SK-N-SH (cell line): ENCODE measurements around the gene NEMP2. TPM values are rescaled to one million over a fixed set of nuclear protein-coding genes. Genes with fewer than 3 reads are reported as not detected.

Source experiments
- CTCF ChIA-PET: fragments of 300-600, 350-600 bp; formaldehyde crosslinking; extraction: SDS; loops from one replicate; lab custom pipeline; 2021; lab: Yijun Ruan, JAX
- POLR2A ChIA-PET: fragments of 350-600 bp; sonication (Branson Sonifier 250); formaldehyde crosslinking; extraction: SDS; loops from one replicate; lab custom pipeline; 2020; ENCODE audit warnings: antibody characterized with exemption, inconsistent platforms; lab: Yijun Ruan, JAX
- DNase-seq: peaks from one replicate; pipeline ENCODE4 v3.0.0; 2012
- H2AFZ ChIP-seq: fragments of 200-600 bp; sonication (generic); 2 replicates; pipeline ENCODE4 v1.8.1; 2016; ENCODE audit warnings: antibody characterized with exemption, mild to moderate bottlenecking, low read depth
- H3F3A ChIP-seq: fragments of 200-600 bp; sonication (generic); replicated peaks from 2 replicates; pipeline ENCODE3; 2016; ENCODE audit warnings: antibody characterized with exemption, mild to moderate bottlenecking; ENCODE audit not compliant: insufficient read depth
- H3K27ac ChIP-seq, 2 experiments: fragments of 200-500 bp in 1 of 2; fragments of 200-600 bp in 1 of 2; sonication (Bioruptor generic) in 1 of 2; sonication (generic), shearing (Covaris generic) in 1 of 2; 2 replicates each; pipeline versions ENCODE4 v1.5.1 to v1.6.1; 2014 to 2016; ENCODE audit warnings: low read depth in 2 of 2, inconsistent platforms in 1 of 2, low read length in 1 of 2, mild to moderate bottlenecking in 1 of 2, mixed read lengths in 1 of 2
- H3K27me3 ChIP-seq: fragments of 200-600 bp; sonication (generic), shearing (Covaris generic); 2 replicates; pipeline ENCODE4 v1.6.1; 2016; ENCODE audit warnings: mixed run types; ENCODE audit not compliant: insufficient read depth
- H3K36me3 ChIP-seq, 2 experiments: fragments of 200-500 bp in 1 of 2; fragments of 200-600 bp in 1 of 2; sonication (Bioruptor generic) in 1 of 2; sonication (generic) in 1 of 2; replicated peaks in 1 of 2; 2 replicates each; pipeline versions ENCODE3 to v1.5.1; 2014 to 2016; ENCODE audit warnings: low read length in 1 of 2, mild to moderate bottlenecking in 1 of 2; ENCODE audit not compliant: insufficient read depth in 2 of 2, control insufficient read depth in 1 of 2
- H3K4me1 ChIP-seq, 2 experiments: fragments of 200-500 bp in 1 of 2; fragments of 200-600 bp in 1 of 2; sonication (Bioruptor generic) in 1 of 2; sonication (generic), shearing (Covaris generic) in 1 of 2; 2 replicates each; pipeline versions ENCODE4 v1.5.1 to v1.6.1; 2014 to 2016; ENCODE audit warnings: low read depth in 1 of 2, low read length in 1 of 2, mixed run types in 1 of 2; ENCODE audit not compliant: insufficient read depth in 2 of 2, control insufficient read depth in 1 of 2
- H3K4me2 ChIP-seq: fragments of 200-600 bp; sonication (generic), shearing (Covaris generic); 2 replicates; pipeline ENCODE4 v1.6.1; 2017; ENCODE audit warnings: mixed run types
- H3K4me3 ChIP-seq, 2 experiments: fragments of 200-500 bp in 1 of 2; fragments of 200-600 bp in 1 of 2; sonication (Bioruptor generic) in 1 of 2; sonication (generic), shearing (Covaris generic) in 1 of 2; 2 replicates each; pipeline versions ENCODE4 v1.5.1 to v1.8.1; 2014 to 2016; ENCODE audit warnings: low read depth in 2 of 2, inconsistent platforms in 1 of 2, low read length in 1 of 2, mild to moderate bottlenecking in 1 of 2, mixed read lengths in 1 of 2, moderate library complexity in 1 of 2
- H3K79me2 ChIP-seq: fragments of 200-600 bp; sonication (generic); 2 replicates; pipeline ENCODE4 v1.8.1; 2017; ENCODE audit warnings: mild to moderate bottlenecking; ENCODE audit not compliant: insufficient read depth
- H3K9ac ChIP-seq: fragments of 200-600 bp; sonication (generic); 2 replicates; pipeline ENCODE4 v1.6.1; 2017; ENCODE audit warnings: mixed run types
- H3K9me2 ChIP-seq: fragments of 200-600 bp; sonication (generic); 2 replicates; pipeline ENCODE4 v1.6.1; 2017; ENCODE audit warnings: mixed run types
- H3K9me3 ChIP-seq: fragments of 200-600 bp; sonication (generic); 2 replicates; pipeline ENCODE4 v1.6.1; 2017; ENCODE audit warnings: mixed run types, mild to moderate bottlenecking, moderate library complexity
- H4K20me1 ChIP-seq: fragments of 200-600 bp; sonication (generic); 2 replicates; pipeline ENCODE4 v1.6.1; 2017; ENCODE audit warnings: mild to moderate bottlenecking, mixed run types; ENCODE audit not compliant: insufficient read depth
- FOSL2 ChIP-seq: IDR thresholded peaks from 2 replicates; pipeline ENCODE4 v1.4.0; 2012; ENCODE audit warnings: low read depth, mild to moderate bottlenecking, moderate library complexity, borderline replicate concordance
- FOXJ3 ChIP-seq: sonication (generic); formaldehyde crosslinking; IDR thresholded peaks from 2 replicates; pipeline ENCODE4 v1.5.1; 2020; ENCODE audit warnings: mild to moderate bottlenecking, missing genetic modification reagents
- FOXM1 ChIP-seq: IDR thresholded peaks from 2 replicates; pipeline ENCODE4 v1.4.0; 2012; ENCODE audit warnings: low read depth, mild to moderate bottlenecking
- GABPA ChIP-seq: IDR thresholded peaks from 2 replicates; pipeline ENCODE4 v1.4.0; 2012; ENCODE audit warnings: low read depth, mild to moderate bottlenecking
- GATA2 ChIP-seq: sonication (generic); formaldehyde crosslinking; IDR thresholded peaks from 2 replicates; pipeline ENCODE4 v1.5.0; 2020; ENCODE audit warnings: mild to moderate bottlenecking, missing genetic modification reagents
- IRF3 ChIP-seq: fragments of 150-350 bp; IDR thresholded peaks from 2 replicates; pipeline ENCODE4 v1.6.1; 2016; ENCODE audit warnings: mild to moderate bottlenecking, low read depth, low read length
- MEF2A ChIP-seq: IDR thresholded peaks from 2 replicates; pipeline ENCODE4 v1.4.0; 2012; ENCODE audit warnings: low read depth, borderline replicate concordance
- MXI1 ChIP-seq: IDR thresholded peaks from 2 replicates; pipeline ENCODE4 v1.6.1; 2012; ENCODE audit warnings: mild to moderate bottlenecking, low read depth, low read length, improper control_type of control experiment
- NFIC ChIP-seq: IDR thresholded peaks from 2 replicates; pipeline ENCODE4 v1.4.0; 2012; ENCODE audit warnings: borderline replicate concordance
- NRF1 ChIP-seq: IDR thresholded peaks from 2 replicates; pipeline ENCODE4 v1.6.1; 2012; ENCODE audit warnings: low read depth, mild to moderate bottlenecking, low read length
- POLR2AphosphoS5 ChIP-seq: IDR thresholded peaks from 2 replicates; pipeline ENCODE4 v1.6.1; 2012; ENCODE audit warnings: low read depth, low read length
- RCOR1 ChIP-seq: fragments of 150-350 bp; IDR thresholded peaks from 2 replicates; pipeline ENCODE4 v1.6.1; 2017; ENCODE audit warnings: antibody characterized with exemption, low read length
- REST ChIP-seq: IDR thresholded peaks from 2 replicates; pipeline ENCODE4 v1.6.1; 2012; ENCODE audit warnings: mild to moderate bottlenecking, low read depth, low read length, moderate library complexity
- RFX5 ChIP-seq: IDR thresholded peaks from 2 replicates; pipeline ENCODE4 v1.6.1; 2012; ENCODE audit warnings: mild to moderate bottlenecking, improper control_type of control experiment, low read length
- TCF12 ChIP-seq: IDR thresholded peaks from 2 replicates; pipeline ENCODE4 v1.4.0; 2012
- WGBS: methylation state at CpG from one replicate; pipeline ENCODE4 v1.1.6; 2017; ENCODE audit warnings: low lambda C conversion rate; 5-methylcytosine and 5-hydroxymethylcytosine counted together
- polyA plus RNA-seq, 3 experiments: library from polyadenylated mRNA; depleted of rRNA; stranded (reverse); fragments of >200 nt; gene quantifications; 2 replicates each; pipeline ENCODE4 v1.2.3, GENCODE V29; 2012
- TF ChIP-seq, protein P1 (sequence below): IDR thresholded peaks from 2 replicates; pipeline ENCODE4; 2012
- TF ChIP-seq, protein P2 (sequence below): IDR thresholded peaks from 2 replicates; pipeline ENCODE4 v1.4.0; 2012; ENCODE audit warnings: low read depth, borderline replicate concordance
- TF ChIP-seq, protein P3 (sequence below): fragments of 150-350 bp; IDR thresholded peaks from 2 replicates; pipeline ENCODE4 v1.6.1; 2017; ENCODE audit warnings: antibody characterized with exemption, low read length, low read depth, borderline replicate concordance
- TF ChIP-seq, protein P4 (sequence below): IDR thresholded peaks from 2 replicates; pipeline ENCODE4 v1.4.0; 2012; ENCODE audit warnings: low read depth

NEMP2 gene
- polyA plus RNA-seq, 1 of the 3 experiments (the other 2 are of a cell fraction), result 2.0 TPM

GRCh38 chr2:190582019-190582418 lies 47.5 kb upstream of the NEMP2 start:
- TF ChIP-seq IRF3 (no peak), MXI1 (no peak), FOXM1 (no peak), NFIC (no peak)
- no peak for DNase-seq
- H2AFZ ChIP-seq, result no peak overlapping the region
- H3K4me2 ChIP-seq, result no peak overlapping the region
- H3K27ac ChIP-seq, result no peak overlapping the region
- no peaks in the 10 kb centered on the region for H3K9me2 ChIP-seq
- 98% methylated on average over 3 of the region's 3 CpGs for WGBS
- no peaks in the 10 kb centered on the region for H4K20me1 ChIP-seq
- H3F3A ChIP-seq, result no peaks in the 10 kb centered on the region
- no peak overlapping the region for H3K9ac ChIP-seq
- H3K36me3 ChIP-seq, result no peaks in the 10 kb centered on the region
- H3K4me3 ChIP-seq, result no peak overlapping the region
- no peaks in the 10 kb centered on the region for H3K27me3 ChIP-seq
- H3K79me2 ChIP-seq, result no peaks in the 10 kb centered on the region
- POLR2A ChIA-PET, result no interaction called here
- H3K4me1 ChIP-seq, result peaks cover 0 to 9% of the 10 kb centered on the region in 2 experiments; a peak in 1 of 4 replicates
- H3K9me3 ChIP-seq, result no peaks in the 10 kb centered on the region
- CTCF ChIA-PET, result interaction anchor here (1.1 kb wide), 1 partner anchor 9 kb away, joined by 3 read pairs; no protein-coding TSS in a partner anchor

DNA sequence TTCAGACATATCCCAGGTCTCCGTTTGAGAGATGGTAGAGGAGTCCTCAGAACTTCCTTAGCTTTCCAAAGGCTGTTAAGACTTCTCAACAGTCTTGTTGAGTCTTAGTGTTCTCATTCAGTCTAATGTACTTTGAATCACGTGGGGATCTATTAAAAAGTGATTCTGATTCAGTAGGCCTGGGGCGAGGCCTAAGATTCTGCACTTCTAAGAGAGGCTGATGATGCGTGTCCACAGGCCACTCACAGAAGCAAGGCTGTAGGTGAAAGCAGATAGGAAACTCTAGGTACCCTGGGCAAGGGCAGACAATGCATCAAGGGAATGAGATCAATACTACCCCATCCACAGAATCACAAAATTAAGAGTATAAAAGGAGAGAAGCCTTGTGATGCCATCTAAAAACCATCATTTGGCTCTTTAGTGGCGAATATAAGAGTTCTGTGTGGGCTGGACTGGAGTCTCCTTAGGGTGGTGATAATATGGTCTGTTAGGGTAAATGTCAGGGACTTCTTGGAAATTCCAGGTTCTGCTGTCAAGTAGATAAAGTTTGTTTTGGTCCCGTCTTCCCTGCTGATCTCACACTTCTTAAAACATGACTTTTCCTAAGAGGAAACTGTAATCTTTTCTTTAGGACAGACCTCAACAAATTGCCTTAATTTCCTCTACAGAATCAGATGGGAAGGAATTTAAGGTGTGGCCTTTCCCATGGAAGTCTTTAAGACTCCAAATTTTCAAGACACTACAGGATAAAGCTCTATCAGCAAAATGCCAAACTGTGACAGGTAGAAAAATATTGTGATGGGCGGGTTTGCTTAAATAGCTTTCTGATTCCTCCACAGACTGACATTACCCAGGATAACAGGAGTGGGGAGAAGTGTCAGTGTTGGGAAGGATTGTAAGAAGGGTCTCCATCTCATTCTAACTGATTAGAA lies 45.7 kb upstream of the NEMP2 start:
- Histone ChIP-seq H3K79me2 (no peaks in the 10 kb centered on the region), H3K9me2 (no peaks in the 10 kb centered on the region), H3F3A (no peaks in the 10 kb centered on the region), H3K27ac (no peak overlapping the region), H3K4me2 (no peak overlapping the region), H3K9ac (no peak overlapping the region), H4K20me1 (no peaks in the 10 kb centered on the region), H3K9me3 (no peaks in the 10 kb centered on the region), H2AFZ (no peak overlapping the region), H3K4me3 (no peak overlapping the region), H3K36me3 (no peaks in the 10 kb centered on the region), H3K27me3 (no peaks in the 10 kb centered on the region), H3K4me1 (peaks cover 0 to 6% of the 10 kb centered on the region in 2 experiments; a peak in 1 of 4 replicates)
- POLR2A ChIA-PET, result no interaction called here
- no peak for DNase-seq
- CTCF ChIA-PET, result no interaction called here
- 84% methylated on average over 7 of the region's 7 CpGs for WGBS
- no peak for TF ChIP-seq NRF1
- TF ChIP-seq RFX5, result no peak
- no peak for TF ChIP-seq POLR2AphosphoS5
- no peak for TF ChIP-seq FOXM1
- no peak for TF ChIP-seq FOXJ3 (CRISPR knock-in tag)
- TF ChIP-seq, protein P1, sequence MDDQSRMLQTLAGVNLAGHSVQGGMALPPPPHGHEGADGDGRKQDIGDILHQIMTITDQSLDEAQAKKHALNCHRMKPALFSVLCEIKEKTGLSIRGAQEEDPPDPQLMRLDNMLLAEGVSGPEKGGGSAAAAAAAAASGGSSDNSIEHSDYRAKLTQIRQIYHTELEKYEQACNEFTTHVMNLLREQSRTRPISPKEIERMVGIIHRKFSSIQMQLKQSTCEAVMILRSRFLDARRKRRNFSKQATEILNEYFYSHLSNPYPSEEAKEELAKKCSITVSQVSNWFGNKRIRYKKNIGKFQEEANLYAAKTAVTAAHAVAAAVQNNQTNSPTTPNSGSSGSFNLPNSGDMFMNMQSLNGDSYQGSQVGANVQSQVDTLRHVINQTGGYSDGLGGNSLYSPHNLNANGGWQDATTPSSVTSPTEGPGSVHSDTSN, result no peak
- TF ChIP-seq, protein P2, sequence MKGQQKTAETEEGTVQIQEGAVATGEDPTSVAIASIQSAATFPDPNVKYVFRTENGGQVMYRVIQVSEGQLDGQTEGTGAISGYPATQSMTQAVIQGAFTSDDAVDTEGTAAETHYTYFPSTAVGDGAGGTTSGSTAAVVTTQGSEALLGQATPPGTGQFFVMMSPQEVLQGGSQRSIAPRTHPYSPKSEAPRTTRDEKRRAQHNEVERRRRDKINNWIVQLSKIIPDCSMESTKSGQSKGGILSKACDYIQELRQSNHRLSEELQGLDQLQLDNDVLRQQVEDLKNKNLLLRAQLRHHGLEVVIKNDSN, result no peak
- TF ChIP-seq, protein P3, sequence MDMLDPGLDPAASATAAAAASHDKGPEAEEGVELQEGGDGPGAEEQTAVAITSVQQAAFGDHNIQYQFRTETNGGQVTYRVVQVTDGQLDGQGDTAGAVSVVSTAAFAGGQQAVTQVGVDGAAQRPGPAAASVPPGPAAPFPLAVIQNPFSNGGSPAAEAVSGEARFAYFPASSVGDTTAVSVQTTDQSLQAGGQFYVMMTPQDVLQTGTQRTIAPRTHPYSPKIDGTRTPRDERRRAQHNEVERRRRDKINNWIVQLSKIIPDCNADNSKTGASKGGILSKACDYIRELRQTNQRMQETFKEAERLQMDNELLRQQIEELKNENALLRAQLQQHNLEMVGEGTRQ, result no peak
- TF ChIP-seq NFIC, result no peak
- TF ChIP-seq MEF2A, result no peak
- TF ChIP-seq REST, result no peak
- TF ChIP-seq GATA2, result no peak
- TF ChIP-seq RCOR1, result no peak
- no peak for TF ChIP-seq TCF12
- no peak for TF ChIP-seq GABPA
- TF ChIP-seq FOSL2, result no peak
- TF ChIP-seq, protein P4, sequence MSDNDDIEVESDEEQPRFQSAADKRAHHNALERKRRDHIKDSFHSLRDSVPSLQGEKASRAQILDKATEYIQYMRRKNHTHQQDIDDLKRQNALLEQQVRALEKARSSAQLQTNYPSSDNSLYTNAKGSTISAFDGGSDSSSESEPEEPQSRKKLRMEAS, result no peak
